Measurements from ENCODE around the gene NBL1.
"Not testable (repeated sequence)": the region's sequence is repeated elsewhere in the genome, so short reads cannot be mapped to it uniquely, and the experiment has no call there.

GRCh38 chr1:19635064-19635463, 9.0 kb upstream of the NBL1 start:
- not testable (repeated sequence) for TF ChIP-seq SUZ12 (IDR thresholded peaks at IDR 0.05; ENCODE audit: extremely low read depth, insufficient read depth, insufficient read length); ZNF274 (IDR thresholded peaks at IDR 0.05; ENCODE audit: low read depth, low read length); YY1 (IDR thresholded peaks at IDR 0.05; ENCODE audit: insufficient read depth, insufficient read length)

Measured in NT2/D1 (cell line).